HG03558 (cell line): ENCODE results near the gene UBE2U.

Experiments used
- ATAC-seq: cut with Tn5 transposase; IDR thresholded peaks from one replicate; pipeline ENCODE4 v1.9.1; 2021; ENCODE audit warnings: moderate number of reproducible peaks; ENCODE audit not compliant: unreplicated experiment; ENCODE audit errors: extremely low read depth

The UBE2U gene

GRCh38 chr1:64203420-64203819, at the start of gene UBE2U:
TSS of gene UBE2U (plus strand) at chr1:64203623. CDS start at chr1:64204051, 428 bp downstream.
- no peak for ATAC-seq

- ATAC-seq = no peak
Observed at GRCh38 chr1:64155278-64155677, 48.1 kb upstream of the UBE2U start.

GRCh38 chr1:64161357-64161941, 42.0 kb upstream of the UBE2U start:
- ATAC-seq = no peak

GRCh38 chr1:64162151-64162550, 41.3 kb upstream of the UBE2U start:
- no peak for ATAC-seq

GRCh38 chr1:64162804-64163203, 40.6 kb upstream of the UBE2U start:
- ATAC-seq = no peak

GRCh38 chr1:64163431-64163830, 40.0 kb upstream of the UBE2U start:
- ATAC-seq = no peak

- ATAC-seq = no peak
Observed at GRCh38 chr1:64163970-64164369, 39.5 kb upstream of the UBE2U start.

GRCh38 chr1:64166629-64167028, 36.8 kb upstream of the UBE2U start:
- no peak for ATAC-seq

GRCh38 chr1:64167176-64167575, 36.2 kb upstream of the UBE2U start:
- ATAC-seq = no peak

GRCh38 chr1:64171246-64171645, 32.2 kb upstream of the UBE2U start:
- ATAC-seq = no peak

- peak; percentile 46 for ATAC-seq
Observed at GRCh38 chr1:64171797-64172281, 31.6 kb upstream of the UBE2U start.

GRCh38 chr1:64172458-64172983, 30.9 kb upstream of the UBE2U start:
- ATAC-seq = no peak

GRCh38 chr1:64173336-64173940, 30.0 kb upstream of the UBE2U start:
- ATAC-seq = no peak

GRCh38 chr1:64175639-64176038, 27.8 kb upstream of the UBE2U start:
- ATAC-seq = no peak

- ATAC-seq = no peak
Observed at GRCh38 chr1:64176659-64177058, 26.8 kb upstream of the UBE2U start.

GRCh38 chr1:64179588-64179987, 23.8 kb upstream of the UBE2U start:
- ATAC-seq = no peak

GRCh38 chr1:64182207-64182606, 21.2 kb upstream of the UBE2U start:
- ATAC-seq = no peak

GRCh38 chr1:64183395-64184002, 19.9 kb upstream of the UBE2U start:
- no peak for ATAC-seq

- ATAC-seq = no peak
Observed at GRCh38 chr1:64184003-64184440, 19.4 kb upstream of the UBE2U start.

- no peak for ATAC-seq
Observed at GRCh38 chr1:64186138-64186897, 17.1 kb upstream of the UBE2U start.

GRCh38 chr1:64186898-64187280, 16.5 kb upstream of the UBE2U start:
- ATAC-seq = no peak
